K562 (cell line): Measurements from ENCODE around the gene RNF144A. TPM values are rescaled to one million over a fixed set of nuclear protein-coding genes. Genes with fewer than 3 reads are reported as not detected.

ENCODE experiments used
- ATAC-seq: fragments of 200-7000 bp; cut with Tn5 transposase; 3 replicates; pipeline ENCODE4 v1.9.1; 2020; ENCODE audit warnings: moderate library complexity
- BruUV-seq: library from RNA; stranded (reverse); fragments of 400-500 nt; replicated peaks from 2 replicates; lab custom pipeline; 2021; lab: Mats Ljungman, UMichigan
- CTCF ChIA-PET: fragments of 300-600 bp; formaldehyde crosslinking; extraction: SDS; loops from one replicate; lab custom pipeline; 2021; ENCODE audit warnings: low intra/inter-chr PET ratio; lab: Yijun Ruan, JAX
- POLR2A ChIA-PET: fragments of 300-600, 350-650 bp; sonication (Branson Sonifier 250); formaldehyde crosslinking; extraction: SDS; loops from one replicate; lab custom pipeline; 2021; ENCODE audit warnings: antibody characterized with exemption, inconsistent platforms; lab: Yijun Ruan, JAX
- DNase-seq, 4 experiments: peaks; one replicate each; pipeline versions ENCODE4 v3.0.0 to v3.0.0-alpha.2; 2011 to 2018; ENCODE audit warnings: low spot score in 3 of 4, mixed read lengths in 3 of 4; ENCODE audit errors: extremely low read depth in 1 of 4
- FAIRE-seq: peaks from 2 replicates; lab custom pipeline; 2011; peaks lifted over from hg19 to GRCh38; lab: Jason Lieb, UNC
- H2AFZ ChIP-seq: 2 replicates; pipeline ENCODE4 v1.6.0; 2011; ENCODE audit warnings: low read depth, low read length, control low read depth, inconsistent platforms
- H3K27ac ChIP-seq: fragments of 200-600 bp; 3 replicates; pipeline ENCODE4 v1.8.0; 2011; ENCODE audit warnings: low read depth, mild to moderate bottlenecking, control low read depth, inconsistent platforms, low read length, moderate library complexity, mixed read lengths; ENCODE audit errors: extremely low read depth
- H3K27me3 ChIP-seq, 2 experiments: fragments of 300-600 bp in 1 of 2; 2 replicates in 1 of 2; 3 replicates in 1 of 2; pipeline versions ENCODE4 v1.6.0 to v1.8.0; 2011; ENCODE audit warnings: inconsistent platforms in 2 of 2, low read length in 2 of 2, mild to moderate bottlenecking in 1 of 2, mixed read lengths in 1 of 2, moderate library complexity in 1 of 2; ENCODE audit not compliant: control insufficient read depth in 2 of 2, insufficient read depth in 2 of 2
- H3K36me3 ChIP-seq: fragments of 300-600 bp; 3 replicates; pipeline ENCODE4 v1.8.0; 2011; ENCODE audit warnings: mild to moderate bottlenecking, low read length, inconsistent platforms; ENCODE audit not compliant: control insufficient read depth, insufficient read depth
- H3K4me1 ChIP-seq, 2 experiments: fragments of 200-600 bp in 1 of 2; replicated peaks in 1 of 2; 2 replicates in 1 of 2; 3 replicates in 1 of 2; pipeline versions ENCODE4 v1.5.1 to v1.8.0; 2011; ENCODE audit warnings: inconsistent platforms in 2 of 2, low read length in 2 of 2, mild to moderate bottlenecking in 1 of 2, mixed read lengths in 1 of 2, moderate library complexity in 1 of 2; ENCODE audit not compliant: control insufficient read depth in 2 of 2, insufficient read depth in 2 of 2
- H3K4me2 ChIP-seq: 2 replicates; pipeline ENCODE4 v1.6.1; 2011; ENCODE audit warnings: low read length, control low read depth, inconsistent platforms, mixed read lengths; ENCODE audit not compliant: insufficient read depth
- H3K4me3 ChIP-seq: fragments of 200-600 bp; sonication (generic), shearing (Covaris generic); 2 replicates; pipeline ENCODE4 v1.5.1; 2016; ENCODE audit warnings: control low read depth, inconsistent platforms
- H3K79me2 ChIP-seq: fragments of 200-600 bp; 3 replicates; pipeline ENCODE4 v1.8.0; 2011; ENCODE audit warnings: low read length, inconsistent platforms; ENCODE audit not compliant: control insufficient read depth, insufficient read depth
- H3K9ac ChIP-seq, 2 experiments: 2 replicates each; pipeline versions ENCODE4 v1.6.0 to v1.6.1; 2011; ENCODE audit warnings: low read depth in 2 of 2, low read length in 2 of 2, control low read depth in 1 of 2, inconsistent platforms in 1 of 2, mild to moderate bottlenecking in 1 of 2, mixed read lengths in 1 of 2; ENCODE audit not compliant: insufficient read depth in 1 of 2
- H3K9me1 ChIP-seq: one replicate; pipeline ENCODE4 v1.6.0; 2011; ENCODE audit warnings: inconsistent platforms, mild to moderate bottlenecking, low read length, moderate library complexity; ENCODE audit not compliant: control insufficient read depth, insufficient read depth
- H3K9me3 ChIP-seq: replicated peaks from 2 replicates; pipeline ENCODE4 v1.5.1; 2011; ENCODE audit warnings: low read depth, low read length, inconsistent platforms; ENCODE audit not compliant: control insufficient read depth, insufficient read depth
- H4K20me1 ChIP-seq: replicated peaks from 2 replicates; pipeline ENCODE4 v1.6.1; 2011; ENCODE audit warnings: low read length, inconsistent platforms, mixed read lengths; ENCODE audit not compliant: control insufficient read depth, insufficient read depth
- ATF1 ChIP-seq, 2 experiments: fragments of 450-650 bp in 1 of 2; IDR thresholded peaks; 2 replicates each; pipeline ENCODE4 v1.6.1; 2016; ENCODE audit warnings: missing compliant biosample characterization in 1 of 2, missing genetic modification characterization in 1 of 2
- BMI1 ChIP-seq: fragments of 150-350 bp; IDR thresholded peaks from 2 replicates; pipeline ENCODE4 v1.6.1; 2014; ENCODE audit warnings: low read length
- CREB3L1 ChIP-seq: fragments of 450-650 bp; IDR thresholded peaks from 2 replicates; pipeline ENCODE4 v1.6.1; 2014; ENCODE audit warnings: low read depth, mild to moderate bottlenecking, moderate library complexity, borderline replicate concordance
- FOXJ2 ChIP-seq: fragments of 200-800 bp; sonication (Bioruptor generic); IDR thresholded peaks from 2 replicates; pipeline ENCODE4 v1.6.1; 2016; ENCODE audit warnings: missing genetic modification characterization, missing compliant biosample characterization
- HES1 ChIP-seq: fragments of 450-650 bp; IDR thresholded peaks from 2 replicates; pipeline ENCODE4 v1.6.1; 2016; ENCODE audit warnings: low read depth, mild to moderate bottlenecking, moderate library complexity
- NCOA4 ChIP-seq: fragments of 450-650 bp; IDR thresholded peaks from 2 replicates; pipeline ENCODE4 v1.6.1; 2018; ENCODE audit warnings: mild to moderate bottlenecking; ENCODE audit not compliant: partially characterized antibody
- NFE2 ChIP-seq: IDR thresholded peaks from 2 replicates; pipeline ENCODE4 v1.6.1; 2014; ENCODE audit warnings: antibody characterized with exemption, low read depth
- PCBP1 ChIP-seq: fragments of 200-400 bp; formaldehyde crosslinking; IDR thresholded peaks from 2 replicates; pipeline ENCODE4 v1.6.1; 2018; ENCODE audit warnings: mild to moderate bottlenecking, low read depth, low read length; ENCODE audit not compliant: poor library complexity, severe bottlenecking
- SIX5 ChIP-seq, 2 experiments: IDR thresholded peaks; 2 replicates each; pipeline ENCODE4 v1.6.1; 2011; ENCODE audit warnings: low read length in 2 of 2, borderline replicate concordance in 1 of 2, low read depth in 1 of 2, mild to moderate bottlenecking in 1 of 2, moderate library complexity in 1 of 2; ENCODE audit not compliant: insufficient read depth in 1 of 2
- WHSC1 ChIP-seq: IDR thresholded peaks from one replicate; pipeline ENCODE4 v1.6.1; 2012; ENCODE audit warnings: low read length, control low read depth, inconsistent platforms
- ZEB2 ChIP-seq: fragments of 450-650 bp; IDR thresholded peaks from 2 replicates; pipeline ENCODE4 v1.6.1; 2016
- ZNF561 ChIP-seq: fragments of 450-650 bp; formaldehyde crosslinking; conservative IDR thresholded peaks from 2 replicates; pipeline ENCODE4 v1.4.0; 2020; ENCODE audit warnings: mild to moderate bottlenecking, moderate library complexity
- ZNF584 ChIP-seq: fragments of 200-800 bp; sonication (Bioruptor generic); IDR thresholded peaks from 2 replicates; pipeline ENCODE4 v1.6.1; 2016; ENCODE audit warnings: low read depth, mild to moderate bottlenecking, missing genetic modification characterization, missing compliant biosample characterization
- ZNF639 ChIP-seq, 2 experiments: fragments of 200-800 bp in 1 of 2; sonication (Bioruptor generic) in 1 of 2; sonication (generic) in 1 of 2; formaldehyde crosslinking in 1 of 2; IDR thresholded peaks in 1 of 2; conservative IDR thresholded peaks in 1 of 2; 2 replicates each; pipeline versions ENCODE4 v1.5.0 to v1.6.1; 2016 to 2020; ENCODE audit warnings: missing compliant biosample characterization in 1 of 2, missing genetic modification characterization in 1 of 2, missing genetic modification reagents in 1 of 2
- WGBS: fragments of 100-300 bp; shearing (Covaris generic); methylation state at CpG from one replicate; pipeline ENCODE4 v1.1.6; 2016; ENCODE audit warnings: low coverage, mixed read lengths; ENCODE audit not compliant: insufficient coverage; ENCODE audit errors: missing lambda C conversion rate; 5-methylcytosine and 5-hydroxymethylcytosine counted together
- in situ Hi-C: fragments of 300-500 bp; cut with MboI; formaldehyde crosslinking; loops from 4 replicates; pipeline ENCODE4 v1.15.0; 2018; ENCODE audit warnings: inconsistent platforms, mixed read lengths
- intact Hi-C: fragments of 100-400 bp; cut with micrococcal nuclease; formaldehyde crosslinking; loops from 2 replicates; pipeline ENCODE4 v1.14.2; 2022
- polyA plus RNA-seq, 8 experiments: library from polyadenylated mRNA; depleted of rRNA in 4 of 8; stranded (reverse) in 5 of 8; unstranded in 3 of 8; fragments of >200 nt; fragmentation: Nextera tagmentation in 2 of 8; fragmentation: Illumina TruSeq in 1 of 8; extraction: Ambion mirVana in 2 of 8; extraction: Trizol in 1 of 8; gene quantifications; 2 replicates each; pipeline versions ENCODE4 v1.2.1 to v1.2.3, GENCODE V29; 2011 to 2014; ENCODE audit warnings: inconsistent platforms in 1 of 8, missing spikeins in 1 of 8
- total RNA-seq, 7 experiments: library from RNA; depleted of rRNA in 6 of 7; stranded (reverse); fragments of >200 nt in 6 of 7; fragmentation: Illumina TruSeq in 2 of 7; extraction: Trizol in 2 of 7; gene quantifications; 2 replicates each; pipeline versions ENCODE4 v1.2.1 to v1.2.3, GENCODE V29; 2011 to 2021; ENCODE audit warnings: low replicate concordance in 1 of 7

Gene RNF144A
- total and polyA plus RNA-seq, 9 of the 15 experiments (the other 6 are each of a cell fraction or from before 2014, with no cell fraction given) = 0.96 to 11.3 (median 6.2) TPM

GRCh38 chr2:6947929-6948676 lies 30.9 kb downstream of the RNF144A start:
- FAIRE-seq (peak; percentile 26), ATAC-seq (no peak), DNase-seq (no peak)
- no peaks in the 10 kb centered on the region for H3K9me1 ChIP-seq
- H3K4me2 ChIP-seq = no peak overlapping the region
- no peak overlapping the region for H3K4me3 ChIP-seq
- ChIA-PET CTCF (no interaction called here), POLR2A (interaction anchor here (0.7 kb wide), 1 partner anchor 29 kb away, joined by 3 read pairs; no protein-coding TSS in a partner anchor)
- TF ChIP-seq ZNF639 (CRISPR knock-in tag; conservative IDR thresholded peaks at IDR 0.05 in 1 of 2, IDR thresholded peaks at IDR 0.05 in 1 of 2) (no peak), CREB3L1 (no peak), NCOA4 (no peak), BMI1 (no peak), ZNF584 (CRISPR knock-in tag) (no peak), ZEB2 (no peak), PCBP1 (no peak), HES1 (no peak), ATF1 (CRISPR knock-in tag; IDR thresholded peaks at IDR 0.05) (no peak), ATF1 (tag; IDR thresholded peaks at IDR 0.05) (no peak), ZNF561 (CRISPR knock-in tag) (no peak), WHSC1 (no peak), SIX5 (IDR thresholded peaks at IDR 0.05; ENCODE audit: borderline replicate concordance in 1 of 2, insufficient read depth in 1 of 2, low read depth in 1 of 2, low read length in 2 of 2) (no peak), NFE2 (no peak), FOXJ2 (tag) (no peak)
- H3K9me3 ChIP-seq = no peaks in the 10 kb centered on the region
- H2AFZ ChIP-seq = no peak overlapping the region
- 55% methylated on average over 6 of the region's 6 CpGs for WGBS
- intact Hi-C loops = no loop called here
- H4K20me1 ChIP-seq = no peaks in the 10 kb centered on the region
- H3K79me2 ChIP-seq = no peaks in the 10 kb centered on the region
- H3K27ac ChIP-seq = no peak overlapping the region
- no peaks in the 10 kb centered on the region; a peak in 2 of 5 replicates for H3K4me1 ChIP-seq
- H3K27me3 ChIP-seq = no peaks in the 10 kb centered on the region
- H3K36me3 ChIP-seq = no peaks in the 10 kb centered on the region; the same call in 2 of the 3 replicates
- BruUV-seq = no TSS peak
- H3K9ac ChIP-seq = no peak overlapping the region
- in situ Hi-C loops = no loop called here
